ENCODE measurements around the gene AMBN. TPM values are rescaled to one million over a fixed set of nuclear protein-coding genes. Genes with fewer than 3 reads are reported as not detected.

AMBN gene
- total RNA-seq, 1 donor from 2014 or later: not detected

Other genes starting within 250 kb of the AMBN start
- not detected in 2 replicates for gene SMR3A, start 231.5 kb upstream of the AMBN start, total RNA-seq
- gene SMR3B, start 209.1 kb upstream of the AMBN start, total RNA-seq: not detected in 2 replicates
- not detected in 2 replicates for gene OPRPN, start 194.3 kb upstream of the AMBN start, total RNA-seq
- gene MUC7, start 120.1 kb upstream of the AMBN start, total RNA-seq: not detected in 2 replicates
- gene AMTN, start 73.7 kb upstream of the AMBN start, total RNA-seq: not detected in 2 replicates
- not detected in 2 replicates for gene ENAM, start 36.5 kb downstream of the AMBN start, total RNA-seq
- gene JCHAIN, start 74.3 kb downstream of the AMBN start, total RNA-seq: not detected in 2 replicates
- gene UTP3, start 96.3 kb downstream of the AMBN start, total RNA-seq: 28.8 and 30.0 TPM in 2 replicates
- gene RUFY3, start 129.7 kb downstream of the AMBN start, total RNA-seq: 15.2 and 16.2 TPM in 2 replicates
- gene GRSF1, start 247.6 kb downstream of the AMBN start, total RNA-seq: 71.0 and 71.7 TPM in 2 replicates